ENCODE measurements around the gene VSX1.

The VSX1 gene

DNA sequence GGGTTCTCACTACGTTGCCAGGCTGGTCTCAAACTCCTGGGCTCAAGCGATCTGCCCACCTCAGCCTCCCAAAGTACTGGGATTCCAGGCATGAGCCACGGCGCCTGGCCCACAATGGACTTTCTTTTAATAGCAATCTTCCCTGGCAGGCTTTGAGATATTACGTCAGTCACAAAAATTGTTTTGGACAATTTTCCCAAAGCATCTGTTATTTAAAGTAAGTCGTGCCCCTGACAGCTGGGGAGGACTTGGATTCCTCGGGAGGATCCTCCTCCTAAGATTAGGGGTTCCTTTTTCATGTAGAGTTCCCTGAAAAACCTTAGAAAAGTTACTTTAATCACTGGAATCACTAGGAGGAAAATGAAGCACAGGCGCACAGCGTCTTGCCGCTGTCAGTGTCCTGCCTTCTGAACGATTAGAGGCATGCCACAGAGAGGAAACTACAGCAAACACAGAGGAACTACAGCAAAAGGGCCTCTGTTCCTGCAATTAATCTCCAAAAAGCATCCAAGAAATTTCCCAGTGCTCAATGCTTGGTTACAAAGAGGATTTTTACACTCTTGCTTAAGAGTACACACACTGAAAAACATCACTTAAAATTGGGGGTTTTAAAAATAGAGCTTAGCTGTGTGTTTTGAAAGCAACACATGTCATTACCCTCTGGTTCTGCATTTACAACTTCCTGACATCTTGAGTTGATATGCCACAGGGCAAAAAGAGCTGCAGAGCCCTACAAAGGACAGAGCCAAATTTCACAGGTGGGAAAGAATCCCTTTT is 28.5 kb downstream of the VSX1 start:
- H3K4me3 ChIP-seq (ENCODE audit: low read depth, low read length) = no peak overlapping the region
- TF ChIP-seq POLR2A (IDR thresholded peaks at IDR 0.05; ENCODE audit: extremely low read depth, insufficient read length) = no peak
- TF ChIP-seq, protein P1, sequence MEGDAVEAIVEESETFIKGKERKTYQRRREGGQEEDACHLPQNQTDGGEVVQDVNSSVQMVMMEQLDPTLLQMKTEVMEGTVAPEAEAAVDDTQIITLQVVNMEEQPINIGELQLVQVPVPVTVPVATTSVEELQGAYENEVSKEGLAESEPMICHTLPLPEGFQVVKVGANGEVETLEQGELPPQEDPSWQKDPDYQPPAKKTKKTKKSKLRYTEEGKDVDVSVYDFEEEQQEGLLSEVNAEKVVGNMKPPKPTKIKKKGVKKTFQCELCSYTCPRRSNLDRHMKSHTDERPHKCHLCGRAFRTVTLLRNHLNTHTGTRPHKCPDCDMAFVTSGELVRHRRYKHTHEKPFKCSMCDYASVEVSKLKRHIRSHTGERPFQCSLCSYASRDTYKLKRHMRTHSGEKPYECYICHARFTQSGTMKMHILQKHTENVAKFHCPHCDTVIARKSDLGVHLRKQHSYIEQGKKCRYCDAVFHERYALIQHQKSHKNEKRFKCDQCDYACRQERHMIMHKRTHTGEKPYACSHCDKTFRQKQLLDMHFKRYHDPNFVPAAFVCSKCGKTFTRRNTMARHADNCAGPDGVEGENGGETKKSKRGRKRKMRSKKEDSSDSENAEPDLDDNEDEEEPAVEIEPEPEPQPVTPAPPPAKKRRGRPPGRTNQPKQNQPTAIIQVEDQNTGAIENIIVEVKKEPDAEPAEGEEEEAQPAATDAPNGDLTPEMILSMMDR (IDR thresholded peaks at IDR 0.05; ENCODE audit: low read depth, low read length) = no peak

DNA sequence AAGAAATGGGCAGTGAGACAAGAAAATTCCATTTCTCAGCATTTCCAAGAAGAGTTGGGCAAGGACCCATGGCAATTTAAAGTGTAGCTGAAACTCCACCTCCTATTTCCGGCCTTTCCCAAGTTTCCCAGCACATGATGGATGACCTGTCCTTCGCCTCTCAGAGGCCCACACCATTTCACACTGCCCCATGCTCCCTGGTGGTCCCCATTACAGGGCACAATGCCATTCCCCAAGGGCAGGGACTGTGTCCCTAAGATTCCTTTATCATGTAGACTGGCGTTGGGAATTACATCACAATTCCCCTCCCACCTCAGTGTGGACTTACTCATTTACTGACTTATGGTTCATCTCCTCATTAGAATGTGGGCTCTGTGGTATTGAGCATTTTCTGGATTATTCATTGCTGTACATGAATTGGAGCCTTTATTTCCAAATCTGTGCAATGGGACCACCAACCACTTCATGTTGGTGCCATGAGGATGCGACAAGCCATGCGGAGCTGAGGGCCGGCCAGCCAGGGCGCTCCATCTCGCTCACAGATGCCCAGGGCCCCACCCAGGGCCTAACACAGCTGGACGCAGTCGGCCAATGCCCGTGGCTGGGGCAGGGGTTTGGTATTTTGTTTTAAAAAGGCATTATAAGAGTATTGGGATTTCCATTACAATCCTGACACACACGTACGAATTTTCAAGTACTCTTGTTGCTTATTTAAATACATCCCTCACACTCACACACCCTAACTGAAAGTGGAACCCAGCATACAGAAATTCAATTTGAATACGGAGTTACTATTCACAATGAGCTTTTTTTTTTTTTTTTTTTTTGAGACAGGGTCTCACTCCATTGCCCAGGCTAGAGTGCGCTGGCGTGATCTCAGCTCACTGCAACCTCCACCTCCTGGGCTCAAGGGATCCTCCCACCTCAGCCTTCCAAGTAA is 29.4 kb downstream of the VSX1 start:
- TF ChIP-seq, protein P2, sequence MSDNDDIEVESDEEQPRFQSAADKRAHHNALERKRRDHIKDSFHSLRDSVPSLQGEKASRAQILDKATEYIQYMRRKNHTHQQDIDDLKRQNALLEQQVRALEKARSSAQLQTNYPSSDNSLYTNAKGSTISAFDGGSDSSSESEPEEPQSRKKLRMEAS (IDR thresholded peaks at IDR 0.05; ENCODE audit: low read depth, low read length) = no peak
- TF ChIP-seq, protein P1 (IDR thresholded peaks at IDR 0.05; ENCODE audit: low read depth, low read length) = no peak
- no peak for TF ChIP-seq MYC (IDR thresholded peaks at IDR 0.05; ENCODE audit: low read depth, low read length)
- TF ChIP-seq POLR2A (IDR thresholded peaks at IDR 0.05; ENCODE audit: extremely low read depth, insufficient read length) = no peak
- H3K4me3 ChIP-seq (ENCODE audit: low read depth, low read length) = no peak overlapping the region
- DNase-seq (ENCODE audit: low read depth) = no peak

More for the DNA sequence above, 28.5 kb downstream of the VSX1 start:
- DNase-seq (ENCODE audit: low read depth) = peak; percentile 28

DNA sequence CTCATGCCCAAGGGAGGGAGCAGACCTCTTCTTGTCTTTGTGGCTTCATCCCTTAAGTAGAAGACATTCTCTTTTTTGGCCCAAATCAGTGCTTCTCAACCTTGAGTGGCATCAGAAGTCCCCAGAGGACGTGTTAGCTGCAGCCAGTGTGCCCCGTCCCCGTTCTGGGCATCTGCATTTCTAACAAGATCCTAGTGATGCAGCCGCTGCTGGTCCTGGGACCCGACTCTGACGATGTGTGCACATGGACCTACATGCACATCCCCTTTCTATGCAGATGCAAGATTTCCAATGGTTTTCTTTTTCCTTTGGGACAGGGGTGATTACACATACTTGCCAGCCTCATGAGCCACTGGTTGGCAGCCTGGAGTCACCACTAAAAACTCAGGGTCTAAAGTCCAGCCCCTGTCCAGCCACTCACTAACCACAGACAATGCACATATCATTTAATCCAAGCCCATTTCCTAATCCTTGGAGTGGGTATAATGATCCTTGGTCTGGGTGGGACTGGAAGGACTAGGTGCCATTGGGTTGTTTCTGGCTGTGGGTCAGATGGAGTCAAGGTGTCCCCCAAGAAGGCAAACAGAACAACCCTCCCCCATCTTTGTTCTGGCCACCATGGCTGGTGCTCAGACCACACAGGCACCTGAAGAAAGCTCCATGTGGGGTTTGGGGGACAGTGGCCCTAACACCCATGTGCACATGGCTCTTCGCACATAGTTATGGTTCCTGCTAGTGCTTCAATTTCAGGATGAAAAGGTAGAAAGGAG is 30.4 kb downstream of the VSX1 start:
- no peak for DNase-seq (ENCODE audit: low read depth)
- H3K4me3 ChIP-seq (ENCODE audit: low read depth, low read length) = no peak overlapping the region
- TF ChIP-seq MYC (IDR thresholded peaks at IDR 0.05; ENCODE audit: low read depth, low read length) = no peak

DNA sequence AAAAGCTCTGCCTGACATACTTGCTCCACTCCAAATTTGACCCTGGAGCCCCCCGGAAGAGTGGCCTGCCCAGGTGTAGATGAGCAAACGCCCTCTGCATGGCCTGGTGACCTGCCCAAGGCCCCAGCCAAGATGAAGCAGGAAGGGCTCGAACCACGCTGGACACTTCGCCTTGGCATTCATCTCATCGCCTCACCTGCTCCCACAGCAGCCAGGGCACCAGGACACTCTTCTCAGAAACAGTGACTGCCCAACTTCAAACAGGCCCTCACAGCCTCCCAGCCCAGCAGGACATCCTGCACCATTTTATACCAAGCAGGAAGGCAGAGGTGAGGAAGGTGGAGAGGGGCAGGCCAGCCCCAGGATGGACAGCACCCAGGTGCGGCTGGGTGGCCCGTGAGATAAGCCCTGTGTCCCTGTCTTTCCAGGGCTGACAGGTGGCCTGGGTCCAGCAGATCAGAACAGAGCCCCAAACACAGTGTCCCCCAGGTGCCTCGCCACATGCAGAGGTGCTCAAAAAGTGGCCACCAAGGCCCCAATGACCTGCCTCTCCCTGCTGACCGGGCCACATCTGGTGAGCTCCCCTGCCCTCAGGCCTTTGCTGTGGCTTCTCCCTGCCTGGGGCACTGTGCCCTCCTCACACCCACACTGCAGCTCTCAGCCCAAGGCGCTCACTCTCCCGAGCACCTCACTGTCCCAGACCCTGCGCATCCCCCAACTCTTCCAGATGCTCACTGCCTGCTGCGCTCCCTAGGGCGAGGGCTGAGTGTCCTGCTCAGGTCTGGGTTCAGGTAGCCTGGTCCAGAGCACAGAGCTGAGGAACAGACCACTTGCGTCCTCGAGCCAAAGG is 31.2 kb downstream of the VSX1 start:
- no peak for DNase-seq (ENCODE audit: low read depth)
- H3K4me3 ChIP-seq (ENCODE audit: low read depth, low read length) = no peak overlapping the region
- no peak for TF ChIP-seq MYC (IDR thresholded peaks at IDR 0.05; ENCODE audit: low read depth, low read length)

DNA sequence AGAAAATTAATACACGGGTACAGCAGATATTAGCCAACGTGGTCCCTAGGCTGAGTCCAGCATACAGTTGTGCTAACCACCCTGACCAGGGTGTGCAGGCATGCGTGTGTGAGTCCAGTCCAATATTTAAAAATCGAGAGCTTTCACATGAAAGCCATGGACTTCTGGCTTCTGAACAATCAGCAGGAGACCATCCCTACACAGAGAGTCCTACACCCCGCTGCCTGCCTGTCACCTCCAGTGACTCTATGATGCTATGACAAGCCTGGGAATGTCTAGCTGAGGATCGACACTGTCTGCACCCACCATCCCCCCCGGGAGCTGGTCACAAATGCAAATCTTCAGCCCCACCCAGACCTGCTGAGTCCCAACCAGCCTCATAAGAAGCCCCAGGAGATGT is 31.9 kb downstream of the VSX1 start:
- H3K4me3 ChIP-seq (ENCODE audit: low read depth, low read length) = no peak overlapping the region
- TF ChIP-seq, protein P1 (IDR thresholded peaks at IDR 0.05; ENCODE audit: low read depth, low read length) = no peak
- no peak for TF ChIP-seq POLR2A (IDR thresholded peaks at IDR 0.05; ENCODE audit: extremely low read depth, insufficient read length)
- no peak for TF ChIP-seq MYC (IDR thresholded peaks at IDR 0.05; ENCODE audit: low read depth, low read length)
- TF ChIP-seq, protein P2 (IDR thresholded peaks at IDR 0.05; ENCODE audit: low read depth, low read length) = no peak
- DNase-seq (ENCODE audit: low read depth) = no peak

DNA sequence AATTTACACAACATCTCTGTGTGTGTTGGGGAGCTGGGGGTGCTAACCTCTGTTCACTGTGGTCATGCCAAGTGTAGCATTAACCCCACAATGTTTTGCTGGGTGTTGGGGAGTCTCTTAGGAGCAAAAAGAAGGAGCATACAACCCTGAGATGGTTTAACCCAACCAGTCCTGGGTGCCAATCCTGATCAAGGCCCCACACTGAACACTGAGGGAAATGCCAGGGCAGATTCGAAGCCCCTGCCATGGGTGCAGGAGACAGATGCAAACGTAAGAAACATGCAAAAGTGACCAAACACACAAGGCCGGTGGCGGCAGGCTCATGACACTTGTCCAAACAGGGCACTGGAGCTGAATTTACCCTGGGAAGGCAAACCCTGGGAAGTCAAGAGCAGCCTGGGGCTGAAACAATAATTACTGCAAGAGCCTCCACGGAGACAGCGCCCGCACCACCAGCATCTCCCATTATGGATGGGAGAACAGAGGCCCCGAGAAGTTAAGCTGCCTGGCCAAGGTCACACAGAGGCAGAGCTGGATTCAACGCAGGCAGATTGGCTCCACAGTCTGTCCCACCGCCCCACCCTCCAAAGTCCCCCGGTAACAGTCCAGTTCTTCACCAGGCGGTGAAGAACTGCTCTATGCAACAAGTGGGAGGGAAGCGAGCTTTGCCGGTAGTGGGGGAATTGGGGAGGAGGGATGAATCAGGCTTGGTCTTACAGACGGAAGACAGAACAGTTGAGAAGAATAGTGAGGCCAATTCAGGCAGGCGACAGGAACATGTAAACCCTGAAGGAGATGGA is 32.5 kb downstream of the VSX1 start:
- TF ChIP-seq, protein P1 (IDR thresholded peaks at IDR 0.05; ENCODE audit: low read depth, low read length) = no peak
- TF ChIP-seq POLR2A (IDR thresholded peaks at IDR 0.05; ENCODE audit: extremely low read depth, insufficient read length) (no peak), MYC (IDR thresholded peaks at IDR 0.05; ENCODE audit: low read depth, low read length) (no peak)
- TF ChIP-seq, protein P2 (IDR thresholded peaks at IDR 0.05; ENCODE audit: low read depth, low read length) = no peak
- DNase-seq (ENCODE audit: low read depth) = no peak
- H3K4me3 ChIP-seq (ENCODE audit: low read depth, low read length) = no peak overlapping the region

Data from NB4 (cell line).